ENCODE results near the gene FNDC3B. TPM values are rescaled to one million over a fixed set of nuclear protein-coding genes. Genes with fewer than 3 reads are reported as not detected.

The FNDC3B gene
- total and polyA plus RNA-seq, 2 of the 8 experiments (the other 6 are each of a cell fraction or from before 2014, with no cell fraction given) = 14.1 to 44.4 TPM

DNA sequence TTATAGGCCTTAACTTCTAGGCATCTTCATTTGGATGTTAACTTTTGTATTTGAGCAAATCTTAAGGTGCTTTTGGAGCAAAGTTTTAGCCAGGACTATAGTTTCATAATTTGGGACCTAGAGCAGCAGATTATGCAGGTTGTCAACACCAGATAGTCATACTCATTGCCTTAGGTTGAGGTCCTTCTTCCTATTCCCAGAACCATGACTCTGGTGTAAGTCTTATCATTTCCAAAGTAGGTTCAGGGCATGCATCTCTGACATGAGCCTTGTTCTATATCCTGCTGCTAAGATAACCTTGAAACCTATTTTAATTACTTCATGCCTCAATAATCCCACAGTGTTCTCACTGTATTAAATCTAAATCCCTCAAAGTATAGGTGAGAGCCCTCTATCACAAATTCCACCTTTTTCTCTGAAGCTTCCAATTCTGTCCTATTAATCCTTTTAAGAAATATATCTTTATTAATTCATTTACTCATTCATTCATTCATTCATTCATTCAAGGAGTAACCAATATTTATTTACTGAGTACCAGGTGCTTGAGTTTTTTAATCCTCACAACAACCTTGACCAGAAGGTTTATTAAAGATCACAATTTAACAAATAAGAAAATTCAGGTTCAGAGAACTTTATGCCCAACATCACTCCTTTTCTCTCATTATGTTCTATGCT lies 2.7 kb upstream of the FNDC3B start:
- Histone ChIP-seq H3K27ac (ENCODE audit: low read depth, low read length) (no peak overlapping the region), H2AFZ (ENCODE audit: low read length) (no peak overlapping the region), H4K91ac (replicated peaks; ENCODE audit: insufficient read length, low read length) (no peak overlapping the region), H2BK15ac (ENCODE audit: low read length) (no peak overlapping the region), H2BK120ac (replicated peaks; ENCODE audit: low read depth, low read length) (no peak overlapping the region), H2AK5ac (ENCODE audit: low read depth, low read length) (no peak overlapping the region), H3K4me2 (ENCODE audit: insufficient read depth in 1 of 2, low read depth in 2 of 2, low read length in 2 of 2) (no peak overlapping the region), H2BK12ac (ENCODE audit: low read depth, low read length) (no peak overlapping the region), H3K56ac (replicated peaks; ENCODE audit: insufficient read length, low read depth, low read length) (no peak overlapping the region), H3K79me2 (ENCODE audit: control insufficient read depth in 1 of 2, insufficient read depth in 2 of 2, low read length in 2 of 2) (peaks cover 0 to 12% of the 10 kb centered on the region in 2 experiments; a peak in 3 of 4 replicates), H3K4me1 (replicated peaks in 1 of 4; ENCODE audit: control insufficient read depth in 3 of 4, insufficient read depth in 4 of 4, low read length in 3 of 4) (peaks cover 0 to 5% (median under 1%) of the 10 kb centered on the region in 4 experiments; a peak in 1 of 7 replicates), H4K5ac (ENCODE audit: insufficient read length, low read depth, low read length) (no peak overlapping the region), H3K4ac (replicated peaks; ENCODE audit: insufficient read length, low read depth, low read length) (no peak overlapping the region), H3K4me3 (ENCODE audit: extremely low read depth in 1 of 4, insufficient read depth in 2 of 4, low read depth in 3 of 4, low read length in 4 of 4) (no peak overlapping the region), H2BK5ac (ENCODE audit: low read depth, low read length) (no peak overlapping the region), H3K27me3 (replicated peaks in 1 of 4; ENCODE audit: control insufficient read depth in 3 of 4, extremely low read depth in 1 of 4, insufficient read depth in 3 of 4, low read length in 3 of 4) (no peaks in the 10 kb centered on the region), H3K23me2 (ENCODE audit: low read depth, low read length) (no peaks in the 10 kb centered on the region), H3K9me3 (ENCODE audit: insufficient read depth in 2 of 2, low read depth in 1 of 2, low read length in 1 of 2) (no peaks in the 10 kb centered on the region), H4K8ac (ENCODE audit: extremely low read depth, insufficient read depth, low read length) (no peak overlapping the region), H2BK20ac (ENCODE audit: low read length) (no peak overlapping the region), H3K9ac (replicated peaks in 1 of 4; ENCODE audit: extremely low read depth in 1 of 4, low read depth in 3 of 4, low read length in 3 of 4) (no peak overlapping the region), H3K14ac (ENCODE audit: insufficient read length) (no peak overlapping the region), H3K79me1 (ENCODE audit: low read depth, low read length) (no peaks in the 10 kb centered on the region), H3K23ac (ENCODE audit: insufficient read length) (no peak overlapping the region), H3K36me3 (ENCODE audit: control insufficient read depth in 2 of 4, insufficient read depth in 4 of 4, low read length in 3 of 4) (no peaks in the 10 kb centered on the region), H4K20me1 (replicated peaks in 1 of 2; ENCODE audit: control insufficient read depth in 1 of 2, insufficient read depth in 2 of 2, low read length in 2 of 2) (no peaks in the 10 kb centered on the region), H3K18ac (ENCODE audit: extremely low read depth, low read length) (no peak overlapping the region)
- DNase-seq (ENCODE audit: low read depth in 1 of 2, low spot score in 2 of 2) (no peak), FAIRE-seq (no peak)
- no peak for TF ChIP-seq NRF1 (IDR thresholded peaks at IDR 0.05; ENCODE audit: low read depth, low read length)
- POLR2A ChIA-PET (ENCODE audit: partially characterized antibody) = interaction anchor here (1.6 kb wide), 1 partner anchor 296 kb away, joined by 4 read pairs; no protein-coding TSS in a partner anchor
- CTCF ChIA-PET (ENCODE audit: partially characterized antibody) = interaction anchor here (2.4 kb wide), 1 partner anchor 132 kb away, joined by 11 read pairs; no protein-coding TSS in a partner anchor
